ENCODE results near the gene VCPKMT.

DNA sequence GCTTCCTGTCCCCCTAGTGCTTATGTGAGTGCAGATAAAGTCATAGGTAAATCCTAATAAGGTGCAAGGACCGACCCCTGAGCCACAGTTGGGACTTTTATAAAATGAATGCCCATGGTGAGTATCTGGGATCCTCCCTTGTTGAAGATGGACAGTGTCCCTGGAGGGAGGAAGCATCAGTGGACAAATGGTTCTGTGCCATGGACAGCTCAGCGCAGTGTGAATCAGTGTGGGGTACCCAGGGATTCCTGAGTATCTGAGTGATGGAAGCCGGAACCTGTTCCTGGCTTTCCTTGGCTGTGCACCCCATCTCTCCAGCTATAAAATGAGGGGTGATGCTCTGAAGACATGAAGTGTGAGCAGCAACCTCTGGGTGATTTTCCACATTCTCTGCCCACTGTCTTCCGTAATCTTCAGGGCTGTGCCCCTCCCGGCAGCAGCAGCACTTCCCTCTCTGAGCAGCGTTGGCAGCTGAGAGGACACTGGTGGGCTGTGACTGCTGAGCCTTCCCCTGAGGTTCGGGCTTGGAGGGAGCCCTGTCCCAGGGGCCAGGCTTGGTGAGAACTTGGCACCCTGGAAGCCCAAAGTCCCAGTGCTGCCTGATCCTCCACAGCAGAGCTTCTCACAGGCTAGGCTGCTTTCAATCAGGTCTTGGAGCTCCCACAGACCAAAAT, 25.0 kb downstream of the VCPKMT start:
- TF ChIP-seq, protein P1, sequence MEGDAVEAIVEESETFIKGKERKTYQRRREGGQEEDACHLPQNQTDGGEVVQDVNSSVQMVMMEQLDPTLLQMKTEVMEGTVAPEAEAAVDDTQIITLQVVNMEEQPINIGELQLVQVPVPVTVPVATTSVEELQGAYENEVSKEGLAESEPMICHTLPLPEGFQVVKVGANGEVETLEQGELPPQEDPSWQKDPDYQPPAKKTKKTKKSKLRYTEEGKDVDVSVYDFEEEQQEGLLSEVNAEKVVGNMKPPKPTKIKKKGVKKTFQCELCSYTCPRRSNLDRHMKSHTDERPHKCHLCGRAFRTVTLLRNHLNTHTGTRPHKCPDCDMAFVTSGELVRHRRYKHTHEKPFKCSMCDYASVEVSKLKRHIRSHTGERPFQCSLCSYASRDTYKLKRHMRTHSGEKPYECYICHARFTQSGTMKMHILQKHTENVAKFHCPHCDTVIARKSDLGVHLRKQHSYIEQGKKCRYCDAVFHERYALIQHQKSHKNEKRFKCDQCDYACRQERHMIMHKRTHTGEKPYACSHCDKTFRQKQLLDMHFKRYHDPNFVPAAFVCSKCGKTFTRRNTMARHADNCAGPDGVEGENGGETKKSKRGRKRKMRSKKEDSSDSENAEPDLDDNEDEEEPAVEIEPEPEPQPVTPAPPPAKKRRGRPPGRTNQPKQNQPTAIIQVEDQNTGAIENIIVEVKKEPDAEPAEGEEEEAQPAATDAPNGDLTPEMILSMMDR (IDR thresholded peaks at IDR 0.05): no peak
- TF ChIP-seq, protein P2, sequence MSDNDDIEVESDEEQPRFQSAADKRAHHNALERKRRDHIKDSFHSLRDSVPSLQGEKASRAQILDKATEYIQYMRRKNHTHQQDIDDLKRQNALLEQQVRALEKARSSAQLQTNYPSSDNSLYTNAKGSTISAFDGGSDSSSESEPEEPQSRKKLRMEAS (IDR thresholded peaks at IDR 0.05): no peak
- TF ChIP-seq PHF8 (IDR thresholded peaks at IDR 0.05; ENCODE audit: borderline replicate concordance, low read depth): no peak
- TF ChIP-seq HDAC2 (IDR thresholded peaks at IDR 0.05): no peak
- TF ChIP-seq ZSCAN20 (CRISPR knock-in tag; IDR thresholded peaks at IDR 0.05): no peak
- TF ChIP-seq RCOR1 (IDR thresholded peaks at IDR 0.05; ENCODE audit: low read depth, low read length): no peak
- TF ChIP-seq RNF2 (IDR thresholded peaks at IDR 0.05; ENCODE audit: borderline replicate concordance, low read depth): no peak
- TF ChIP-seq ZFP36 (IDR thresholded peaks at IDR 0.05; ENCODE audit: borderline replicate concordance, partially characterized antibody): no peak
- TF ChIP-seq, protein P3, sequence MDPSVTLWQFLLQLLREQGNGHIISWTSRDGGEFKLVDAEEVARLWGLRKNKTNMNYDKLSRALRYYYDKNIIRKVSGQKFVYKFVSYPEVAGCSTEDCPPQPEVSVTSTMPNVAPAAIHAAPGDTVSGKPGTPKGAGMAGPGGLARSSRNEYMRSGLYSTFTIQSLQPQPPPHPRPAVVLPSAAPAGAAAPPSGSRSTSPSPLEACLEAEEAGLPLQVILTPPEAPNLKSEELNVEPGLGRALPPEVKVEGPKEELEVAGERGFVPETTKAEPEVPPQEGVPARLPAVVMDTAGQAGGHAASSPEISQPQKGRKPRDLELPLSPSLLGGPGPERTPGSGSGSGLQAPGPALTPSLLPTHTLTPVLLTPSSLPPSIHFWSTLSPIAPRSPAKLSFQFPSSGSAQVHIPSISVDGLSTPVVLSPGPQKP (IDR thresholded peaks at IDR 0.05; ENCODE audit: low read depth, low read length): no peak
- TF ChIP-seq, protein P4, sequence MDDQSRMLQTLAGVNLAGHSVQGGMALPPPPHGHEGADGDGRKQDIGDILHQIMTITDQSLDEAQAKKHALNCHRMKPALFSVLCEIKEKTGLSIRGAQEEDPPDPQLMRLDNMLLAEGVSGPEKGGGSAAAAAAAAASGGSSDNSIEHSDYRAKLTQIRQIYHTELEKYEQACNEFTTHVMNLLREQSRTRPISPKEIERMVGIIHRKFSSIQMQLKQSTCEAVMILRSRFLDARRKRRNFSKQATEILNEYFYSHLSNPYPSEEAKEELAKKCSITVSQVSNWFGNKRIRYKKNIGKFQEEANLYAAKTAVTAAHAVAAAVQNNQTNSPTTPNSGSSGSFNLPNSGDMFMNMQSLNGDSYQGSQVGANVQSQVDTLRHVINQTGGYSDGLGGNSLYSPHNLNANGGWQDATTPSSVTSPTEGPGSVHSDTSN (IDR thresholded peaks at IDR 0.05): no peak
- TF ChIP-seq ESRRA (IDR thresholded peaks at IDR 0.05; ENCODE audit: borderline replicate concordance, low read length): no peak
- TF ChIP-seq MYC (IDR thresholded peaks at IDR 0.05; ENCODE audit: borderline replicate concordance, low read length): no peak
- TF ChIP-seq POLR2A (IDR thresholded peaks at IDR 0.05; ENCODE audit: low read length): no peak

All from A549 (cell line).